Stomach (tissue), 4 donors: ENCODE results near the gene PARP8.
"Not testable (repeated sequence)": the region's sequence is repeated elsewhere in the genome, so short reads cannot be mapped to it uniquely, and the experiment has no call there.

Source experiments
- CTCF ChIP-seq, 7 experiments: fragments of 450-650 bp in 4 of 7; fragments of 200-600 bp in 3 of 7; sonication (generic) in 3 of 7; IDR thresholded peaks; one replicate each; pipeline ENCODE4 v1.5.1; 2016 to 2019; ENCODE audit warnings: antibody characterized with exemption in 7 of 7, control low read depth in 2 of 7, mild to moderate bottlenecking in 1 of 7
- EP300 ChIP-seq: sonication (generic); formaldehyde crosslinking; IDR thresholded peaks from one replicate; pipeline ENCODE4 v1.6.1; 2017; ENCODE audit warnings: antibody characterized with exemption

DNA sequence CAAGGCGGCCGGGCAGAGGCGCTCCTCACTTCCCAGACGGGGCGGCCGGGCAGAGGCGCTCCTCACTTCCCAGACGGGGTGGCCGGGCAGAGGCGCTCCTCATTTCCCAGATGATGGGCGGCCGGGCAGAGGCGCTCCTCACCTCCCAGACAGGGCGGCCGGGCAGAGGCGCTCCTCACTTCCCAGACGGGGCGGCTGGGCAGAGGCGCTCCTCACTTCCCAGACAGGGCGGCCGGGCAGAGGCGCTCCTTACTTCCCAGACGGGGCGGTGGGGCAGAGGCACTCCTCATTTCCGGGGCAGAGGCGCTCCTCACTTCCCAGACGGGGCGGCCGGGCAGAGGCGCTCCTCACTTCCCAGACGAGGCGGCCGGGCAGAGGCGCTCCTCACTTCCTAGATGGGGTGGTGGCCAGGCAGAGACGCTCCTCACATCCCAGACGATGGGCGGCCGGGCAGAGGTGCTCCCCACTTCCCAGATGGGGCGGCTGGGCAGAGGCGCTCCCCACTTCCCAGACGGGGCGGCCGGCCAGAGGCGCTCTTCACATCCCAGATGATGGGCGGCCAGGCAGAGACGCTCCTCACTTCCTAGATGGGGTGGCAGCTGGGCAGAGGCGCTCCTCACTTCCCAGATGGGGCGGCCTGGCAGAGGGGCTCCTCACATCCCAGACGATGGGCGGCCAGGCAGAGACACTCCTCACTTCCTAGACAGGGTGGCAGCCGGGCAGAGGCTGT is 108.2 kb downstream of the PARP8 start:
- not testable (repeated sequence) for TF ChIP-seq CTCF (IDR thresholded peaks at IDR 0.05); EP300
